B cell (primary cell): ENCODE measurements around the gene ITGB3BP. TPM values are rescaled to one million over a fixed set of nuclear protein-coding genes. Genes with fewer than 3 reads are reported as not detected.

ENCODE experiments used
- ATAC-seq: fragments of 200-7000 bp; cut with Tn5 transposase; one replicate; pipeline ENCODE4 v1.10.0; 2021; ENCODE audit warnings: low read depth, mild to moderate bottlenecking, moderate number of reproducible peaks, moderate library complexity
- CTCF ChIA-PET: fragments of 350-600 bp; sonication (Branson Sonifier 250); formaldehyde crosslinking; loops from one replicate; lab custom pipeline; 2021; ENCODE audit warnings: antibody characterized with exemption, inconsistent platforms; lab: Charles Lee
- POLR2A ChIA-PET: fragments of 350-600 bp; sonication (Branson Sonifier 250); formaldehyde crosslinking; loops from one replicate; lab custom pipeline; 2021; ENCODE audit warnings: antibody characterized with exemption; lab: Charles Lee
- DNase-seq: peaks from one replicate; pipeline ENCODE4 v3.0.0; 2013
- H2AFZ ChIP-seq: 2 replicates; pipeline ENCODE4 v1.6.1; 2012; ENCODE audit warnings: mild to moderate bottlenecking, low read depth, low read length; ENCODE audit not compliant: insufficient read depth, poor library complexity, severe bottlenecking
- H3K27ac ChIP-seq, 2 donors: 1 replicate in 1 of 2; 2 replicates in 1 of 2; pipeline ENCODE4 v1.5.1; 2012 to 2013; ENCODE audit warnings: low read length in 2 of 2, mild to moderate bottlenecking in 2 of 2, moderate library complexity in 1 of 2
- H3K27me3 ChIP-seq, 4 experiments: fragments of 200-600 bp in 1 of 4; sonication (generic) in 1 of 4; replicated peaks in 1 of 4; 1 replicate in 2 of 4; 2 replicates in 2 of 4; pipeline versions ENCODE4 v1.6.1 to v1.7.0; 2013 to 2016; ENCODE audit warnings: low read length in 3 of 4, mild to moderate bottlenecking in 2 of 4, mixed read lengths in 1 of 4, moderate library complexity in 1 of 4; ENCODE audit not compliant: insufficient read depth in 4 of 4, control insufficient read depth in 3 of 4; ENCODE audit errors: control extremely low read depth in 1 of 4
- H3K36me3 ChIP-seq, 2 experiments: replicated peaks in 1 of 2; 1 replicate in 1 of 2; 2 replicates in 1 of 2; pipeline versions ENCODE4 v1.6.1 to v1.7.1; 2013; ENCODE audit warnings: low read length in 1 of 2; ENCODE audit not compliant: insufficient read depth in 2 of 2, control insufficient read depth in 1 of 2; ENCODE audit errors: control extremely low read depth in 1 of 2, extremely low read depth in 1 of 2
- H3K4me1 ChIP-seq, 2 donors: fragments of 200-600 bp in 1 of 2; sonication (generic) in 1 of 2; 1 replicate in 1 of 2; 2 replicates in 1 of 2; pipeline versions ENCODE4 v1.5.1 to v1.6.1; 2013 to 2017; ENCODE audit warnings: low read length in 2 of 2; ENCODE audit not compliant: control insufficient read depth in 2 of 2, insufficient read depth in 2 of 2
- H3K4me2 ChIP-seq: replicated peaks from 2 replicates; pipeline ENCODE3; 2012; ENCODE audit warnings: mild to moderate bottlenecking, low read depth, low read length; ENCODE audit not compliant: poor library complexity, severe bottlenecking
- H3K4me3 ChIP-seq, 5 experiments: fragments of 200-600 bp in 1 of 5; sonication (generic) in 1 of 5; 1 replicate in 3 of 5; 2 replicates in 2 of 5; pipeline versions ENCODE4 v1.5.1 to v1.7.0; 2011 to 2016; ENCODE audit warnings: low read length in 4 of 5, mild to moderate bottlenecking in 4 of 5, low read depth in 2 of 5, control low read depth in 1 of 5, moderate library complexity in 1 of 5; ENCODE audit not compliant: insufficient read depth in 1 of 5; ENCODE audit errors: control extremely low read depth in 1 of 5, extremely low read depth in 1 of 5
- H3K79me2 ChIP-seq: fragments of 200-600 bp; sonication (generic); one replicate; pipeline ENCODE4 v1.6.0; 2016; ENCODE audit warnings: low read length; ENCODE audit not compliant: control insufficient read depth, insufficient read depth
- H3K9ac ChIP-seq: fragments of 200-600 bp; sonication (generic); 2 replicates; pipeline ENCODE4 v1.6.1; 2017; ENCODE audit warnings: mild to moderate bottlenecking, low read length, moderate library complexity
- H3K9me3 ChIP-seq, 3 donors: one replicate each; pipeline versions ENCODE4 v1.6.1 to v1.7.1; 2013; ENCODE audit warnings: low read length in 2 of 3; ENCODE audit not compliant: control insufficient read depth in 2 of 3, insufficient read depth in 1 of 3; ENCODE audit errors: control extremely low read depth in 1 of 3
- H4K20me1 ChIP-seq: 2 replicates; pipeline ENCODE4 v1.6.0; 2012; ENCODE audit warnings: mild to moderate bottlenecking, low read length; ENCODE audit not compliant: insufficient read depth, control insufficient read depth, poor library complexity, severe bottlenecking
- H3K27ac Mint-ChIP-seq: one replicate; pipeline ENCODE4 v1.8.0; 2021; ENCODE audit warnings: mixed read lengths
- H3K27me3 Mint-ChIP-seq: one replicate; pipeline ENCODE4 v1.8.0; 2021; ENCODE audit warnings: mixed read lengths
- H3K4me1 Mint-ChIP-seq: one replicate; pipeline ENCODE4 v1.8.0; 2021; ENCODE audit warnings: mixed read lengths
- H3K4me3 Mint-ChIP-seq: one replicate; pipeline ENCODE4 v1.8.0; 2021; ENCODE audit warnings: mixed read lengths
- H3K9me3 Mint-ChIP-seq: one replicate; pipeline ENCODE4 v1.8.0; 2022; ENCODE audit warnings: mixed read lengths; ENCODE audit not compliant: insufficient read depth
- CTCF ChIP-seq: fragments of 200-600 bp; IDR thresholded peaks from one replicate; pipeline ENCODE4 v1.8.0; 2022; ENCODE audit warnings: antibody characterized with exemption, mild to moderate bottlenecking
- EZH2 ChIP-seq: IDR thresholded peaks from 2 replicates; pipeline ENCODE4 v1.6.1; 2012; ENCODE audit warnings: borderline replicate concordance, low read depth, mild to moderate bottlenecking, moderate library complexity, low read length; ENCODE audit not compliant: insufficient read depth, poor library complexity, severe bottlenecking
- WGBS: methylation state at CpG from one replicate; pipeline ENCODE4 v1.1.5; 2013; ENCODE audit warnings: missing lambda C conversion rate; ENCODE audit not compliant: insufficient coverage; 5-methylcytosine and 5-hydroxymethylcytosine counted together
- intact Hi-C: fragments of 100-400 bp; cut with micrococcal nuclease; formaldehyde crosslinking; loops from one replicate; pipeline ENCODE4 v1.10.0; 2022
- polyA plus RNA-seq: library from polyadenylated mRNA; depleted of rRNA; stranded (reverse); fragments of >200 nt; gene quantifications from 2 replicates; pipeline ENCODE4 v1.2.3, GENCODE V29; 2012
- total RNA-seq, 2 donors: library from RNA; stranded (reverse); fragments of 120-200 nt in 1 of 2; gene quantifications; 1 replicate in 1 of 2; 2 replicates in 1 of 2; pipeline versions ENCODE4 v1.2.3 to v1.2.4, GENCODE V29; 2013 to 2022

Gene ITGB3BP
- total and polyA plus RNA-seq, 2 donors (not counting 1 experiment from before 2014, with no cell fraction given) = 12.7 to 37.4 TPM

GRCh38 chr1:63448731-63449246 lies 74.2 kb downstream of the ITGB3BP start:
- ChIA-PET CTCF (no interaction called here), POLR2A (no interaction called here)
- Histone ChIP-seq H2AFZ (no peak overlapping the region), H3K27ac (no peak overlapping the region), H3K9ac (no peak overlapping the region), H3K36me3 (no peaks in the 10 kb centered on the region), H3K27me3 (no peaks in the 10 kb centered on the region), H3K4me3 (no peak overlapping the region), H3K4me2 (no peak overlapping the region), H3K79me2 (no peaks in the 10 kb centered on the region), H3K9me3 (no peaks in the 10 kb centered on the region), H4K20me1 (no peaks in the 10 kb centered on the region), H3K4me1 (no peaks in the 10 kb centered on the region)
- no peaks in the 10 kb centered on the region for H3K9me3 Mint-ChIP-seq
- peaks cover 7% of the 10 kb centered on the region for H3K4me1 Mint-ChIP-seq
- no peak overlapping the region for H3K4me3 Mint-ChIP-seq
- intact Hi-C loops = no loop called here
- H3K27me3 Mint-ChIP-seq = no peaks in the 10 kb centered on the region
- ATAC-seq = no peak
- no peak for TF ChIP-seq EZH2
- TF ChIP-seq CTCF = no peak
- DNase-seq = no peak
- WGBS = no CpG with 5 or more reads among the region's 3 CpGs
- no peak overlapping the region for H3K27ac Mint-ChIP-seq

- ChIA-PET POLR2A (no interaction called here), CTCF (interaction anchor here (1.0 to 2.6 kb wide), 3 partner anchors 8 to 601 kb away, joined by 3 to 14 read pairs (median 3); no protein-coding TSS in a partner anchor)
- ATAC-seq = no peak
- no peak overlapping the region for H3K4me2 ChIP-seq
- no peak overlapping the region for H3K27ac Mint-ChIP-seq
- no peaks in the 10 kb centered on the region for H3K9me3 ChIP-seq
- no peaks in the 10 kb centered on the region for H3K27me3 Mint-ChIP-seq
- H3K27me3 ChIP-seq = no peaks in the 10 kb centered on the region
- H3K27ac ChIP-seq = no peak overlapping the region
- intact Hi-C loops = no loop called here
- no peaks in the 10 kb centered on the region for H3K79me2 ChIP-seq
- DNase-seq = no peak
- no peaks in the 10 kb centered on the region for H4K20me1 ChIP-seq
- H3K4me3 ChIP-seq = no peak overlapping the region
- TF ChIP-seq CTCF (no peak), EZH2 (no peak)
- H2AFZ ChIP-seq = no peak overlapping the region
- no peak overlapping the region for H3K9ac ChIP-seq
- no peaks in the 10 kb centered on the region for H3K9me3 Mint-ChIP-seq
- no peaks in the 10 kb centered on the region for H3K36me3 ChIP-seq
- H3K4me3 Mint-ChIP-seq = no peak overlapping the region
- H3K4me1 Mint-ChIP-seq = peaks cover 6% of the 10 kb centered on the region
- peaks cover 3 to 7% of the 10 kb centered on the region in 2 donors for H3K4me1 ChIP-seq
Measured at GRCh38 chr1:63442141-63442475, 80.9 kb downstream of the ITGB3BP start.
